GM19468 (cell line): ENCODE measurements around the gene VARS1.
"Not testable (repeated sequence)": the region's sequence is repeated elsewhere in the genome, so short reads cannot be mapped to it uniquely, and the experiment has no call there.

Experiments
- ATAC-seq: cut with Tn5 transposase; IDR thresholded peaks from one replicate; pipeline ENCODE4 v1.9.1; 2021; ENCODE audit warnings: mild to moderate bottlenecking, moderate library complexity, moderate number of reproducible peaks; ENCODE audit not compliant: unreplicated experiment; ENCODE audit errors: extremely low read depth

Gene VARS1

DNA sequence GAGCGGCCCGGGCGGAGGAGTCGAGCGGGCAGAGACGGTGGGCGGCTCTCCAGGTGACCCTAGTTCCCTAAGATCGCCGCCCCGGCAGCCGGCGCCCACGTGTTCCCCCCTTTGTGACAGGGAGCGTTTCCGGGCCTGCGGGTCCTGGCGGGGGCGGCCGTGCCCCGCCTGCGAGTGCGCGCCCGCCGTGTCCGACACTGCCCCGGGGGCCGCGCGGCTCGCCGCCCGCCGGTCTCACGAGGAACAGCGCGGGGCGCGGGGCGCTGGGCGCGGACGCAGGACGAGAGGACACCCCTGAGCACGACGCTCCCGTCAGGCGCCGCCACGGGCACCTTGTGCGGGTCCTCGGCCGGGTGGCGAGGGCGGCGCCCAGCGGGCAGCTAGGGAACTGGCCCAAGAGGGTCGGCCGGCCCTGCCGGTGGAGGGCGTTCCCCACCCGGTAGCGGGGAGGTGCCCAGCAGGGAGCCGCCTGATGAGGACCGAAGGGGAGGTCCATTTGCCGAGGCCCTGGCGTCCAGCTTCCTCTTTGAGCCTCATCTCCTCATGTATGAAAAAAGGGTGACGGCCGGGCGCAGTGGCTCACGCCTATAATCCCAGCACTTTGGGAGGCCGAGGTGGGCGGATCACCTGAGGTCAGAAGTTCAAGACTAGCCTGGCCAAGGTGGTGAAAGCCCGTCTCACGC lies at the start of gene VARS1:
Gene VARS1 (minus strand): TSS at position 137 of the 683 bp plus-strand sequence. CDS start 535 bp downstream, outside the sequence.
- ATAC-seq = peak; percentile 53

DNA sequence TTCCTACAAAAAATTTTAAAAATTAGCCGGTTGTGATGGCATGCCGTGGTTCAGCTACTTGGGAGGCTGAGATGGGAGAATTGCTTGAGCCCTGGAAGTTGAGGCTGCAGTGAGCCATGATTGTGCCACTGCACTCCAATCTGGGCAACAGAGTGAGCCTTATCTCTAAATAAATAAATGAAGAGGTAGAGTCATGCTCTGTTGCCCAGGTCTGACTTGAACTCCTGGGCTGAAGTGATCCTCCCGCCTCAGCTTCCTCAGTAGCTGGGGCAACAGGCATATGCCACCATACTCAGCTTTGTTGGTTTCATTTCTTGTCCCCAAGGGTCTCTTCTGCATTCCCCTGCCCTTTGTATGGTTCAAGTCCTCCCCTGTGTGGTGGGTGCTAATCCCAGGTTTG lies 49.0 kb upstream of the VARS1 start:
- ATAC-seq = no peak

DNA sequence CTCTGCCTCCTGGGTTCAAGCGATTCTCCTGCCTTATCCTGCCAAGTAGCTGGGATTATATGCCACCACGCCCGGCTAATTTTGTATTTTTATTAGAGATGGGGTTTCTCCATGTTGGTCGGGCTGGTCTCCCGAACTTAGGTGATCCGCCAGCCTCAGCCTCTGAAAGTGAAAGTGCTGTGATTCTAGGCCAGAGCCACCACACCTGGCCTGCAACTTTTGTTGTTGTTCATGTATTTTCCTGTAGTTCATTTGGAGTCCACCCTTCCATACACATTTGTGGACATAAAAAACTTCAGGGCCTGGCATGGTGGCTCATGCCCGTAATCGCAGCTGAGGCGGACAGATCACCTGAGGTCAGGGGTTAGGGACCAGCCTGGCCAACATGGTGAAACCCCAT lies 46.5 kb upstream of the VARS1 start:
- no peak for ATAC-seq

DNA sequence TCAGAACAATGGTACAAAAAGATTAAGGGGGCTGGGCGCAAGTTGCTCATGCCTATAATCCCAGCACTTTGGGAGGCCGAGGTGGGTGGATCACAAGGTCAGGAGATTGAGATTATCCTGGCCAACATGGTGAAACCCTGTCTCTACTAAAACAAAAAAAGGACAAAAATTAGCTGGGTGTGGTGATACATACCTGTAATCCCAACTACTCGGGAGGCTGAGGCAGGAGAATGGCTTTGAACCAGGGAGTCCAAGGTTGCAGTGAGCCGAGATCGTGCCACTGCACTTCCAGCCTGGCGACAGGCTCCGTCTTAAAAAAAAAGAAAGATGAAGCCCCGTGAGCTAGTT lies 44.2 kb upstream of the VARS1 start:
- ATAC-seq = not testable (repeated sequence)

DNA sequence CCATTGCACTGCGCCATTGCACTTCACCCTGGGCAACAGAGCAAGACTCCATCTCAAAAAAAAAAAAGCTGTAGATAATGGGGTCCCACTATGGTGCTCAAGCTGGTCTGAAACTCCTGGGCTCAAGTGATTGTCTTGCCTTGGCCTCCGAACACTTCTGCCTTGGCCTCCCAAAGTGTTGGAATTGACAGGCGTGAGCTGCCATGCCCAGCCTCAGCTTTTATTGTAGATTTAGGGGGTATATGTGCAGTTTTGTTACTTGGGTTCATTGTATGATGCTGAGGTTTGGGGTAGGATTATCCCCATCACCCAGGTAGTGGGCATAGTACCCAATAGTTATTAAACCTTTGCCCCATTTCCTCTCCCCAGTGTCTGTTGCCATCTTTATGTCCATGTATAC lies 43.4 kb upstream of the VARS1 start:
- no peak for ATAC-seq

DNA sequence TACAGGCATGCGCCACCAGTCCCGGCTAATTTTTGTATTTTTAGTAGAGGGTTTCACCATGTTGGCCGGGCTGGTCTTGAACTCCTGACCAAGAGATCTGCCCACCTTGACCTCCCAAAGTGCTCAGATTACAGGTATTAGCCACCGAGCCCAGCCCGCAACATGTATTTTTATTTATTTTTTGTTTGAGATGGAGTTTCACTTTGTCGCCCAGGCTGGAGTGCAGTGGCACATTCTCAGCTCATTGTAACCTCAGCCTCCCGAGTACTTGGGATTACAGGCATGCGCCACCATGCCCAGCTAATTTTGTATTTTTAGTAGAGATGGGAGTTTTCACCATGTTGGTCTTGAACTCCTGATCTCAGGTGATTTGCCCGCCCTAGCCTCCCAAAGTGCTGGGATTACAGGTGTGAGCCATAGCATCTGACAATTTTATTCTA lies 42.6 kb upstream of the VARS1 start:
- not testable (repeated sequence) for ATAC-seq

DNA sequence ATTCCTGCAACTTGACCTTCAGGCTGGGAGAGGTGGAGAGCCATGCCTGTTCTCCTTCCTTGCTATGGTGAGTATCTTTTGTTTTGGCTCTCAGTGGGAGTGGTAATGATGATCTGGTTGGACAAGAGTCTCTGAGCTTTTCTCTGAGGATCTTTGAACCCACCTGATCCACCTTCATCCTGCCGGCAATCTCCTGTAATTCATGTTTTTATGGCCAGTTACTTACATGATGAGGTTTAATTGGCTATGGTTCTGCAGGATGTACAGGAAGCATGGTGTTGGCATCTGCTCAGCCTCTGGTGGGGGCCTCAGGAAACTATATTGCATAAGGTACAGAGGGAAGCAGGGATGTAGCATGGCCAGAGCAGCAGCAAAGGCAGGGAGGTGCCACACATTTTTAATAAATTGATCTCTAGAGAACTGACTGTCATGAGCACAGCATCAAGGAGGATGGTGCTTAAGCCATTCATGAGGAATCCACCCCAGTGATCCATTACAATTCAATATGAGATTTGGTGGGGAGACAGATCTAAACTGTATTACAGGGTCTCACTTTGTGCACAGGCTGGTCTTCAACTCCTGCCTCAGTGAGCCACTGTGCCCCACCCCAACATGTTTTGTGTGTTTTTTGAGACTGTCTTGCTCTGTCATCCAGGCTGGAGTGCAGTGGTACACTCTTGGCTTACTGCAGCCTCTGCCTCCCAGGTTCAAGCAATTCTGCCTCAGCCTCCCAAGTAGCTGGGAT lies 42.0 kb upstream of the VARS1 start:
- ATAC-seq = no peak

DNA sequence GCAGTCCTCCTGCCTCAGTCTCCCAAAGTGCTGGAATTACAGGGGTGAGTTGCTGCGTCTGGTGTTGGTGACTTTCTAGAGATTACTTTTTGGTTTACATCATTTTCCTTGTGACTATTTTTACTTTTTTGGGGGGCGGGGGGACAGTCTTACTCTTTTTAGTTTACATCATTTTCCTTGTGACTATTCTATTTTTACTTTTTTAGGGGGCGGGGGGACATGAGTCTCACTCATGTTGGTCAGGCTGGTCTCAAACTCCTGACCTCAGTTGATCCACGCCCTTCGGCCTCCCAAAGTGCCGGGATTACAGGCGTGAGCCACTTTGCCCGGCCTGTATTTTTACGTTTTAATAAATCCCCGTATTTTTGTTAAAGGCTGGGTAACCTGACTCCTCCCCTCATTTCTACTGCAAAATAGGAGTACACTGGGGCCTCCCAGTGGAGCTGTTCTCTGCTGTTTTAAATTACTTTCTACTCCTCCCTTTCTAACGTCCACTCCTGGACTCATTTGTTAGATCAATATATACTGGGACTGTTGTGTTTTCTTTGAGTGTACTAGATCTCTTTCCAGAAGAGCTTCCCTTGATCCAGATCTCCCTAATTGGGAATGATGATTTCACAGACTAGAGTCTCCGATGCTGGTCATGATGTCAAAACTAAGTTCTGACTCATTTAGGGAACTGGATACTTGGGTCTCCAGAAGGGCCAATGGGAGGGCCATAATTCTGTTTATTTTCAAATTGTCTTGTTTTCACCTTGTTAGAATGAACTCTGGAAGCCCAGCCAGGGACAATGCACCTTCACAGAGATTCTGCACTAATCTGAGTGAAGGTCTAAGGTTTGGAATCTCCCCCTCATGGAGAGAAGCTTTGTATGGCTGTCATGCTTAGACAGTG lies 41.2 kb upstream of the VARS1 start:
- no peak for ATAC-seq

DNA sequence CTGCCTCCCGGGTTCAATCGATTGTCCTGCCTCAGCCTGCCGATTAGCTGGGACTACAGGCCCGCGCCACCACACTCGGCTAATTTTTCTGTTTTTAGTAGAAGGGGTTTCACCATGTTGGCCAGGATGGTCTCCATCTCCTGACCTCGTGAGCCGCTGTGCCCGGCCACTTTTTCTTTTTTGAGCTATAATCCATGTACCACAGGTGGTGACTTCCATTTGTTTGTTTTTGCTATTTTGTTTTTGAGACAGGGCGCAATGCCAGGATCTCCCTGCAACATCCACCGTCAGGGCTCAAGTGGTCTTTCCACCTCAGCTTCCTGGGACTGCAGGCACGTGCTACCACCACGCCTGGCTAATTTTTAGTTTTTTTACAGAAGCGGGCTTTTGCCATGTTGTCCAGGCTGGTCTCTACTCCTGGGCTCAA lies 40.5 kb upstream of the VARS1 start:
- no peak for ATAC-seq

DNA sequence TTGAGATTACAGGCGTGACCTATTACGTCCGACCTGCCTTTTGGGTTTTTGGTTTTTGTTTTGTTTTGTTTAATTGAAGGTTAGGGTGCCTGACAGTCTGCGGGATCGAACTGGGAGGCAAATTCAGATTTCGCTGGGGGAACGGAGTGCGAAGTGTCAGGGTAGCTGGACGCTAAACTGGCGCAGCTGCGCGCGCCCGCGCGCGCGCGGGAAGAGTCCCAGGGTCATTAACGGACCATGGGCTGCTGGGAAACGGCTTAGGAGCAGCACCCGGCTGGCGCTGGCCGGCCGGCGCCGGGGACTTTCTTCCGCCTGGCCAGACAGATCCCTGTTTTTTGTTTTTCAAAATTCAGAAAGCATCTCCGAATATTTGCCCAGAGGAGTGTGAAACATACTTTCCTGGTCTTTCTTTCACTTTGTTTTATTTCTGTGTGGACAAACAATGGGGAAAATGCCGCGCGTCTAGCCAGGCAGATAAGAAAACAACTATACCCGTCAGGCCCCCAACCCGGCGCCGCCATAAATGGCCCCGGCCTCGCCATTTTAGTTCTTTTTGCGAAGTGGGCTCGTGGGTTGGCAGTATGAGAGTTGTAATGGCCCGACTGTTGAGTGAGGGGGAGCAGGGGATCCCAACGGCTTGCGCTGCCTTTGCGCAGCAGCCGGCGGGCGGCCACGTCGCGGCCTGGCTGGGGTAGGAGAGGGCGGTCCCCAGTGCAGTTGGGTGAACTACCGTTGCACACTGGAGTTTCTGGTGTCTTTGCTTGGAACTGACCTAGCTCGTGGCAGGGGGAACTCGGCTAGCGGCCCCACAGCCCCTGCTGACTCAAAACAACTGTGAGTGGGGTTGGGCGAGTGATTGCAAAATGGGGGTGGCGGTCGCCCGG lies 39.1 kb upstream of the VARS1 start:
- no peak for ATAC-seq

DNA sequence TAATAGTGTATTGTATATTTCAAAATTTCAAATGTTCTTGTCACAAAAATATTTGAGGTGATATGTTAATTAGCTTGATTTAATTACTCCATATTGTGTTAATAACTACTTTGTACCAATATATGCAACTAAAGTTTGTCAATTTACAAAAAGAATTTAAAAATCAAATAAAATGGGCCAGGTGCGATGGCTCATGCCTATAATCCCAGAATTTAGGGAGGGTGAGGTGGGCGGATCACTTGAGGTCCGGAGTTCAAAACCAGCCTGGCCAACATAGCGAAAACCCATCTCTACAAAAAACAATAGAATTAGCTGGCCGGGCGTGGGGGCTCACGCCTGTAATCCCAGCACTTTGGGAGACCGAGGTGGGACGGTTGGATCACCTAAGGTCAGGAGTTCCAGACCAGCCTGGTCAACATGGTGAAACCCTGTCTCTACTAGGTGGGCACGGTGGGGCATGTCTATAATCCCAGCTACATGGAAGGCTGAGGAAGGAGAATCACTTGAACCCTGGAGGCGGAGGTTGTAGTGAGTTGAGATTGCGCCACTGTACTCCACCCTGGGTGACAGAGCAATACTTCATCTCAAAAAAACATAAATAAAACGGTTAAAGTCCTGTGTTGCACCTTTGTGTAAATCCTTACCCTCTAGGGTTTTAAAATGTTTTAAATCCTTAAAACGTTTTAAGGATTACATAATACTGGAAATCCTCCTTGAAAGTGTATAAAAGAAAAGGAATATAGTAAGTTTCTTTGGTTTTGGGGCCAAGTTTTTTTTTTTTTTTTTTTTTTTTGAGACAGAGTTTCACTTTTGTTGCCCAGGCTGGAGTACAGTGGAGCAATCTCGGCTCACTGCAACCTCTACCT lies 36.0 kb upstream of the VARS1 start:
- no peak for ATAC-seq

DNA sequence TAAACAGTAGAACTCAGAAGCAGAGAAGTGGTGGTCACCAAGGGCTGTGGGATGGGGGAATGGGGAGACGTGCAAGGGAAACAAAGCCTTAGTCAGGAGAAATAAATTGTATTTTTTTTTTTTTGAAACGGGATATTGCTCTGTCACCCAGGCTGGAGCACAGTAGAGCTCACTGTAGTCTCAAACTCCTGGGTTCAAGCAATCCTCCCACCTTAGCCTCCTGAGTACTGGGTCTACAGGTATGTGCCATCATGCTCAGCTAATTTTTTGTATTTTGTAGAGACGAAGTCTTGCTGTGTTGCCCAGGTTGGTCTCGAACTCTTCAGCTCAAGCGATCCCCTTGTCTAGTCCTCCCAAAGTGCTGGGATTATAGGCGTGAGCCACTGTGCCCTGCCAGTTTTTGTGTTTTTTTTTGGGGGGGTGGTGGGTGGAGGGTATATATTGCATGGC lies 35.4 kb upstream of the VARS1 start:
- ATAC-seq = no peak

DNA sequence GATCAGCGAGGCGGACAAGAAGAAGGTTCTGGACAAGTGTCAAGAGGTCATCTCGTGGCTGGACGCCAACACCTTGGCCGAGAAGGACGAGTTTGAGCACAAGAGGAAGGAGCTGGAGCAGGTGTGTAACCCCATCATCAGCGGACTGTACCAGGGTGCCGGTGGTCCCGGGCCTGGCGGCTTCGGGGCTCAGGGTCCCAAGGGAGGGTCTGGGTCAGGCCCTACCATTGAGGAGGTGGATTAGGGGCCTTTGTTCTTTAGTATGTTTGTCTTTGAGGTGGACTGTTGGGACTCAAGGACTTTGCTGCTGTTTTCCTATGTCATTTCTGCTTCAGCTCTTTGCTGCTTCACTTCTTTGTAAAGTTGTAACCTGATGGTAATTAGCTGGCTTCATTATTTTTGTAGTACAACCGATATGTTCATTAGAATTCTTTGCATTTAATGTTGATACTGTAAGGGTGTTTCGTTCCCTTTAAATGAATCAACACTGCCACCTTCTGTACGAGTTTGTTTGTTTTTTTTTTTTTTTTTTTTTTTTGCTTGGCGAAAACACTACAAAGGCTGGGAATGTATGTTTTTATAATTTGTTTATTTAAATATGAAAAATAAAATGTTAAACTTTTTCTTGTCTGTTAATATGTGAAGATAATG lies 34.2 kb upstream of the VARS1 start:
- no peak for ATAC-seq

DNA sequence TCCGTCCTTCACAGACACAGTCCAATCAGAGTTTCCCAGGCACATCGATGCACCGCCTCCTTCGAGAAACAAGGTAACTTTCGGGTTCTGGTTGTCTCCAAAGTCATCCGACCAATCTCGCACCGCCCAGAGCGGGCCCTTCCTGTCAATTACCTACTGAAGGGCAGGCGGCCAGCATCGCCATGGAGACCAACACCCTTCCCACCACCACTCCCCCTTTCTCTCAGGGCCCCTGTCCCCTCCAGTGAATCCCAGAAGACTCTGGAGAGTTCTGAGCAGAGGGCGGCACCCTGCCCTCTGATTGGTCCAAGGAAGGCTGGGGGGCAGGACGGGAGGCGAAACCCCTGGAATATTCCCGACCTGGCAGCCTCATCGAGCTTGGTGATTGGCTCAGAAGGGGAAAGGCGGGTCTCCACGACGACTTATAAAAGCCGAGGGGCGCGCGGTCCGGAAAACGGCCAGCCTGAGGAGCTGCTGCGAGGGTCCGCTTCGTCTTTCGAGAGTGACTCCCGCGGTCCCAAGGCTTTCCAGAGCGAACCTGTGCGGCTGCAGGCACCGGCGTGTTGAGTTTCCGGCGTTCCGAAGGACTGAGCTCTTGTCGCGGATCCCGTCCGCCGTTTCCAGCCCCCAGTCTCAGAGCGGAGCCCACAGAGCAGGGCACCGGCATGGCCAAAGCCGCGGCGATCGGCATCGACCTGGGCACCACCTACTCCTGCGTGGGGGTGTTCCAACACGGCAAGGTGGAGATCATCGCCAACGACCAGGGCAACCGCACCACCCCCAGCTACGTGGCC lies 31.9 kb upstream of the VARS1 start, which contains the start of gene HSPA1B:
Gene HSPA1B (plus strand): TSS at position 453 of the 794 bp plus-strand sequence. CDS start 213 bp downstream, at position 666.
- ATAC-seq = peak; percentile 41

DNA sequence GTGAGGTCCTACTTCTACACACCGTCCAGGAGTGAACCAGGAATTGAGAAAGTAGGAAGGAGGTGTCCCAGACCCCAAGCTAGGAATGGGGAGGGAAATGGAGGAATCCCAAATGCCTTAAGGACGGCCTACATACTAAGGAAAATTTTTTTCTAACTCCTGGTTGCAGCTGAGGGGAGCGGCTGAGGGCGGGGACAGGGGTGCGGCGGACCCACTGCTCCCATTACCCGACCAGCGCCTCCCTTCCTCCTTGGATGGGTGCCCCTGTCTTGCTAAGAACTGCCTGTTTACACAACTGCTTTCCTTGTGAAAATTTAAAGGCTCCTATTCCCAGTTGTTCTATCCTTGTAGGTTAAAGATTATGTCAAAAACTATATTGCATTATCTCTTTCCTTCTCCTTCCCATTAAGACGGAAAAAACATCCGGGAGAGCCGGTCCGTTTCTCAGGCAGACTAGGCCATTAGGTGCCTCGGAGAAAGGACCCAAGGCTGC lies 31.3 kb upstream of the VARS1 start:
- ATAC-seq = no peak

DNA sequence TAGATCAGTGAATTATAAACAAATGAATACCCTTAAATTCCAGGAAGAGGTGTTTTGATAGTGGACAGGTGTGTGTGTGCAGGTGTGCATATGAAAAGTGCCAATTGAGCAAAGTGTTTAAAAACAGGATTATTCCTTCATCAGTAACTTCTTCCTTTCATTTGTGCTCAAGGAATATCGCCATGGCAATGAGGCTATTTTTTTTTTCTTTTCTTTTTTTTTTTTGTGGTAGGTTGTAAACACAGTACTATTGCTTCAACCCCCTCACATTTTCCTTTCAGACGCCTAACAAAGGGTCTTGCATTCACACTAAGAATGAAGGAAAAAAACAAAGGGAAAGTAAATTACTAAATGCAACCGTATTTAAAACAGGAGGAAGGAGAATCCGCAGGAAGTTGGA lies 30.0 kb upstream of the VARS1 start:
- ATAC-seq = no peak

DNA sequence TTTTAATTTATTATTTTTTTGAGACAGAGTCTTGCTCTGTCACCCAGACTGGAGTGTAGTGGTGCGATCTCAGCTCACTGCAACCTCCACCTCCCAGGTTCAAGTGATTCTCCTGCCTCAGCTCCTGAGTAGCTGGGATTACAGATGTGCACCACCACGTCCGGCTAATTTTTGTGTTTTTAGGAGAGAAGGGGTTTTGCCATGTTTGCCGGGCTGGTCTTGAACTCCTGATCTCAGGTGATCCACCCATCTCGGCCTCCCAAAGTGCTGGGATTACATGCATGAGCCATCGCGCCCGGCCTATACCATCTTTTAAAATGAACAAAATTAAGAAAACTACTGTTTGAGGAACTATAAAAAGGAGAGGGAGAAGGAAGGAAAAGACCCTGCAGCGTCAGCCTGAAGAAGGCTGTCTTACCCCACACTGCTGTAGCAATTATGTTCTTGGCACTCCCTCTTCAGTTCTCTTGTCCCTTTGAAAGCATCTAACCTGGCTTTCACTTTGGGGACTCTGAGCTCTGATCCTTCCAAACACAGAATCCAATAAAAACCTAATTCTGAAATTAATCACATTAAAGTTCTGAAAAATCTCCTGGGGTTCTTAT lies 28.1 kb upstream of the VARS1 start:
- not testable (repeated sequence) for ATAC-seq
